Brain microvascular endothelial cell (primary cell): Measurements from ENCODE around the gene BCL11B.

Source experiments
- DNase-seq: peaks from one replicate; pipeline ENCODE4 v3.0.0-alpha.2; 2020
- H3K27ac ChIP-seq: fragments of 250-450 bp; sonication (Bioruptor Pico); 2 replicates; pipeline ENCODE4 v1.5.1; 2020; ENCODE audit warnings: mild to moderate bottlenecking, moderate library complexity
- H3K27me3 ChIP-seq: fragments of 250-450 bp; sonication (Bioruptor Pico); replicated peaks from 2 replicates; pipeline ENCODE4 v1.5.1; 2020; ENCODE audit warnings: mild to moderate bottlenecking
- H3K36me3 ChIP-seq: fragments of 250-450 bp; sonication (Bioruptor Pico); replicated peaks from 2 replicates; pipeline ENCODE4 v1.5.1; 2020; ENCODE audit warnings: mild to moderate bottlenecking
- H3K4me3 ChIP-seq: 2 replicates; pipeline ENCODE4 v1.5.1; 2011; ENCODE audit warnings: low read depth, mild to moderate bottlenecking, control low read depth, low read length, moderate library complexity
- in situ Hi-C: cut with HindIII; loops from 2 replicates; pipeline ENCODE4 v1.10.0; 2017; ENCODE audit warnings: low sequenced_read_pairs, low pct_ligation_motif_present
- TF ChIP-seq, protein P1 (sequence below): IDR thresholded peaks from 2 replicates; pipeline ENCODE4 v1.5.1; 2011; ENCODE audit warnings: low read depth, mild to moderate bottlenecking, moderate library complexity, low read length, control low read depth, inconsistent platforms; ENCODE audit errors: missing control alignments

BCL11B gene

DNA sequence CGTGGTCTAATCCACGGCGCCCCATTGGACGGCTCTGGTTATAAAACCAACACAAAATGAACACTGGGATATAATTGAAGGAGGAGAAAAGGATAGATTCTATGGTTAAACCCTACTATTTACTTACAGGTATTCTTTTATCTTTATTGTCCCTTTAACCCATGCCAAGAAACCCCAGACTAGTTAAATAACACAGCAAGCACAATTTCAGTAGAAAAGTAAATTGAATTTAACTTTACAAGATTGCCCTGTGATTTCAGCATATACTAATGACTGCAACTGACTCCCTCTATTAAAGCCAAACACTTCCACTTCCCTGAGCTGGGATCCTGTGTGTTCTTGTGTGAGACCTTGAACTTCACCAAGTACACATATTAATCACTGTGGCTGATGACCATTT is 45.3 kb downstream of the BCL11B start:
- Histone ChIP-seq H3K36me3 (no peaks in the 10 kb centered on the region), H3K27ac (no peak overlapping the region), H3K4me3 (no peak overlapping the region), H3K27me3 (no peaks in the 10 kb centered on the region)
- no peak for DNase-seq
- in situ Hi-C loops, result no loop called here
- TF ChIP-seq, protein P1, sequence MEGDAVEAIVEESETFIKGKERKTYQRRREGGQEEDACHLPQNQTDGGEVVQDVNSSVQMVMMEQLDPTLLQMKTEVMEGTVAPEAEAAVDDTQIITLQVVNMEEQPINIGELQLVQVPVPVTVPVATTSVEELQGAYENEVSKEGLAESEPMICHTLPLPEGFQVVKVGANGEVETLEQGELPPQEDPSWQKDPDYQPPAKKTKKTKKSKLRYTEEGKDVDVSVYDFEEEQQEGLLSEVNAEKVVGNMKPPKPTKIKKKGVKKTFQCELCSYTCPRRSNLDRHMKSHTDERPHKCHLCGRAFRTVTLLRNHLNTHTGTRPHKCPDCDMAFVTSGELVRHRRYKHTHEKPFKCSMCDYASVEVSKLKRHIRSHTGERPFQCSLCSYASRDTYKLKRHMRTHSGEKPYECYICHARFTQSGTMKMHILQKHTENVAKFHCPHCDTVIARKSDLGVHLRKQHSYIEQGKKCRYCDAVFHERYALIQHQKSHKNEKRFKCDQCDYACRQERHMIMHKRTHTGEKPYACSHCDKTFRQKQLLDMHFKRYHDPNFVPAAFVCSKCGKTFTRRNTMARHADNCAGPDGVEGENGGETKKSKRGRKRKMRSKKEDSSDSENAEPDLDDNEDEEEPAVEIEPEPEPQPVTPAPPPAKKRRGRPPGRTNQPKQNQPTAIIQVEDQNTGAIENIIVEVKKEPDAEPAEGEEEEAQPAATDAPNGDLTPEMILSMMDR, result no peak

DNA sequence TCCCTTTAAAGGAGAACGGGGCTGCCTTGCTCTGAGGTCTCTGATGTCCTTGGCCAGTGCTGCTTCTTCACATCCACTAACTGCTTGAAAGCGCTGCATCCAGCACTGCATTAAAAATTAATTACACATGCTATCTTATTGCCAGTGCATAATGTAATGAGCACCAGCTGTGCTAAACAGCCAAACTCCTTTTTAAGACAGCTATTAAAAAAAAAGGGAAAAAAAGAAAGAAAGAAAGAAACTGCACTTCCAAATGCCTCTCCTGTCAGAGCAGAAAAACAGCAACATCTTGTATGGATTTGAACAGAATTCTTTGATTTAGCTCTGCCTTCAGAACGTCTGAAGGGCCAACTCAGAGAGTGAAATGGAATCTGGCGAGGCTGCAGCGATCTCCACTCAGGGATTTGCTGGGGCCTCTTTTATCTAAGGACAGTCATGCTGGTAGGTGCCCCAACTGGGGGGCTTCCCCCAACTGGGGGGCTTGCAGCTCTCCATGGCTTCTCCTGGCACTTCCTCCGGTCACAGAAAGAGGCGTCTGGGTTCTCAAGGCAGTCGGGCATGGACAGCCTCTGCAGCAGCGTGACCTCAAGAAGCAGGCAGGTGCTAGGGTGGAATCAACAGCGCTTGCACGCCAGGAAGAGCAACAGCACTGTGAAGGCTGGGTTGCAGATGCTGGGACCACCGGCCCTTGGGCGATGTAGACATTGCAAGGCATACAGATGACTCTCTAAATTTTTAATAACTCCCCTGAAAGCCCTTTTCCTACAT is 46.4 kb downstream of the BCL11B start:
- in situ Hi-C loops, result no loop called here
- DNase-seq, result no peak

DNA sequence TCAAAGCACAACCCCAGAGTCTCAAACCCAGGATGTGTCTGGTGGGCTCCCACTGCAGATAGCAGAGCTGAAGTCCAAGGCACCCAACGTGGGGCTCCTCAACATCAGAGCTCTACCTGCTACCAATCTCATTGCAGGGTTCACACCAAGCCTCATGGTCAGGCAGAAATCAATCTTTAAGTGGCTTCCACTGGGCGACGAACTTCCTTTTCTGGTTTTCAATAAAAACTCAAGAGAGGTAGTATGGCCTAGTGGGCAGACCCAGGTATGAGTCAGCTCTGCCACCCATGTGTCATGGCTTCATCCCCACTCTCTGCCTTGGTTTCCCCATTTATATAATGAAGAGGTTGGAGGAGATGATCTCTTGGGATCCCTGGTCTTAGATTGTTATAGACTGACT is 47.0 kb downstream of the BCL11B start:
- in situ Hi-C loops, result no loop called here
- DNase-seq, result no peak
- H3K4me3 ChIP-seq, result no peak overlapping the region
- TF ChIP-seq, protein P1, result no peak
- no peak overlapping the region for H3K27ac ChIP-seq
- H3K36me3 ChIP-seq, result no peaks in the 10 kb centered on the region
- no peaks in the 10 kb centered on the region for H3K27me3 ChIP-seq

More for the DNA sequence above, 46.4 kb downstream of the BCL11B start:
- Histone ChIP-seq H3K4me3 (no peak overlapping the region), H3K27me3 (no peaks in the 10 kb centered on the region), H3K36me3 (no peaks in the 10 kb centered on the region), H3K27ac (no peak overlapping the region)
- TF ChIP-seq, protein P1, result no peak

DNA sequence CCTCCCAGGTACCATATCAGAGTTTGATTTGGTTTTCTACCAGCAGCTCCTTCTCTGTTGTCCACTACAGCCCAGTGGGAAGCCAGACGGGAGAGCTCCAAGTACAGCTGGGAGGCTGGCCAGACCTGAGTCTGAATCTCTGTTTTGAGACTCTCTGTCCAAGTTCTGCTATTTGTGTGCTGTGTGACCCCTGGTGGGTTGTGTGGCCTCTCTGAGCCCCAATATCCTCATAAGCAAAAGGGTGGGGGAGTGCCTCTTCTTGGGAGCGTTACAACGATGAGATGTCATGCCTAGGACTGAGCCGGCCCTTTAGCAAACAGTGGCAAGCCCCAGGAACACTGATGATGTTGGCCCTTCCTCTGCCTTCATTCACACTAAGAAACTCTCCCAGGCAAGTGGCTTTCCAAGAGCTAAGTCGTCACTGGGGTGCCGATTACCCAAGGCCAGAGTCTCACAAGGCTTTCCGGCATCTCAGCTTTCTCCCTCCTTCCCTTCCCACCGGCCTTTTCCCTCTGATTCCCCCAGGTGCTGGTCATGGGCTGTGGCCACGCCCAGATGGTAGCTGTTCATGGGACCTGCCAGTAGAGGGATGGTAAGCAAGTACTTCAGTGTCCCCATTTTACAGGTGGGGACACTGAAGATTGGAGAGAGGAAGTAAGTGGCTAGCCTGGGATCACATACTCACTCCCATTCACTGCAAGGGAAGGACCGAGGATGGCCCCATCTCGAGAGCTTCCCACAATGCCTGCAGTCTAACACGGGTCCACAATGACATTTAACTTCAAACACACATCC is 47.7 kb downstream of the BCL11B start:
- no peak for DNase-seq
- Histone ChIP-seq H3K27me3 (no peaks in the 10 kb centered on the region), H3K4me3 (no peak overlapping the region), H3K27ac (no peak overlapping the region), H3K36me3 (no peaks in the 10 kb centered on the region)
- TF ChIP-seq, protein P1, result no peak
- in situ Hi-C loops, result no loop called here

DNA sequence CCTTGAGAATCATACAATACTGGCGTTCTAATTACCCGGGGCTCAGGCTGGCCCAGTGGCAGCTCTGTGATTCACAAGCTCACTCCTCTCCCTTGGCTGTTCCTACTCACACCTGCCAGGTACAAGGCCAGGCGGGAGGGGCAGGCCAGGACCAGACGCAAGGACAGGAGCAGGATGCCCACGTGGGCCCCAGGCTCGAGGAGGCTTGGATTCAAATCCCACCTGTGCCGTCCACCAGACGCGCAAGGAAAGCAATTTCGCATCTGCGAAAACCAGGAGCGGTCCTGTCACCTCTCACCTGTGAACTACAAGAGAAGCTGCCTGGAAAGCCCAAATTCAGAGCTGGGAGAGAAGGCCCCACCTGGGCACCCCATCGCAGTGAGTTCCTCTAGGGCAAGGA is 50.6 kb downstream of the BCL11B start:
- in situ Hi-C loops, result no loop called here
- H3K27ac ChIP-seq, result no peak overlapping the region

More for the DNA sequence above, 50.6 kb downstream of the BCL11B start:
- Histone ChIP-seq H3K36me3 (no peaks in the 10 kb centered on the region), H3K27me3 (no peaks in the 10 kb centered on the region), H3K4me3 (no peak overlapping the region)
- DNase-seq, result no peak
- TF ChIP-seq, protein P1, result no peak
